Ovary (tissue), 9 donors: ENCODE results near the gene HSF4. TPM values are rescaled to one million over a fixed set of nuclear protein-coding genes. Genes with fewer than 3 reads are reported as not detected.

Experiments used
- DNase-seq, 5 donors: peaks; one replicate each; pipeline ENCODE4 v3.0.0-alpha.2; 2019 to 2020
- H3K27ac ChIP-seq, 2 donors: fragments of 200-600 bp; one replicate each; pipeline versions ENCODE4 v1.5.1 to v1.8.0; 2019 to 2022
- H3K27me3 ChIP-seq: fragments of 200-600 bp; one replicate; pipeline ENCODE4 v1.8.0; 2022
- H3K36me3 ChIP-seq: fragments of 200-600 bp; sonication (generic); one replicate; pipeline ENCODE4 v1.5.1; 2019
- H3K4me1 ChIP-seq: one replicate; pipeline ENCODE4 v1.8.1; 2013; ENCODE audit warnings: mild to moderate bottlenecking, moderate library complexity; ENCODE audit not compliant: insufficient read depth
- H3K4me3 ChIP-seq: fragments of 200-600 bp; sonication (generic); one replicate; pipeline ENCODE4 v1.5.1; 2017
- H3K9me3 ChIP-seq, 2 donors: fragments of 200-600 bp in 1 of 2; sonication (generic) in 1 of 2; one replicate each; pipeline versions ENCODE4 v1.5.1 to v1.8.1; 2013 to 2019; ENCODE audit warnings: mild to moderate bottlenecking in 1 of 2, moderate library complexity in 1 of 2
- CTCF ChIP-seq, 3 donors: fragments of 450-650 bp in 2 of 3; fragments of 200-600 bp in 1 of 3; IDR thresholded peaks; one replicate each; pipeline versions ENCODE4 v1.5.1 to v1.8.0; 2016 to 2022; ENCODE audit warnings: antibody characterized with exemption in 3 of 3, mild to moderate bottlenecking in 1 of 3
- EP300 ChIP-seq: sonication (generic); formaldehyde crosslinking; IDR thresholded peaks from one replicate; pipeline ENCODE4 v1.6.1; 2017; ENCODE audit warnings: antibody characterized with exemption
- POLR2A ChIP-seq: fragments of 450-650 bp; IDR thresholded peaks from one replicate; pipeline ENCODE4 v1.6.1; 2017; ENCODE audit warnings: antibody characterized with exemption, mild to moderate bottlenecking, moderate library complexity
- WGBS, 3 donors: extraction: QIAGEN DNeasy Blood & Tissue Kit in 1 of 3; methylation state at CpG; one replicate each; pipeline versions ENCODE4 v1.1.5 to v1.1.7; 2013 to 2017; 5-methylcytosine and 5-hydroxymethylcytosine counted together
- intact Hi-C, 4 donors: fragments of 100-400 bp; cut with DNase I; formaldehyde crosslinking; loops; one replicate each; pipeline versions ENCODE4 v1.11.0 to v1.15.1; 2022 to 2023
- polyA plus RNA-seq, 2 donors: library from polyadenylated mRNA; stranded (reverse); fragments of 200-250 nt in 1 of 2; fragments of 350-450 nt in 1 of 2; fragmentation: Illumina TruSeq in 1 of 2; extraction: RNeasy Lipid Tissue Mini Kit (QIAGEN cat#74804) in 1 of 2; gene quantifications; one replicate each; pipeline ENCODE4 v1.2.3, GENCODE V29; 2013 to 2014
- total RNA-seq, 7 donors: library from RNA; depleted of rRNA in 2 of 7; stranded (reverse); fragments of >200 nt in 2 of 7; fragmentation: NEBNext Ultra II Directional in 3 of 7; extraction: Animal tissue kit (Norgen Biotek cat#: 25700) in 3 of 7; gene quantifications; one replicate each; pipeline versions ENCODE4 v1.1.0 to v1.2.4, GENCODE V29; 2016 to 2023
- donor health status: DM: no; HTN: no; CAD: no; lungs with moderate emphysema.
- donor health status: DM: no; HTN: no; CAD: no.
- donor health status: Bipolar disorder and iron deficiency.
- donor health status: DM: yes; HTN: yes; CAD: no.
- donor health status: DM: no; HTN: no; CAD: no.
- donor health status: DM: yes; HTN: yes; CAD: no.

HSF4 gene
- total and polyA plus RNA-seq, 9 donors: 9.9 to 115 (median 69.6) TPM

DNA sequence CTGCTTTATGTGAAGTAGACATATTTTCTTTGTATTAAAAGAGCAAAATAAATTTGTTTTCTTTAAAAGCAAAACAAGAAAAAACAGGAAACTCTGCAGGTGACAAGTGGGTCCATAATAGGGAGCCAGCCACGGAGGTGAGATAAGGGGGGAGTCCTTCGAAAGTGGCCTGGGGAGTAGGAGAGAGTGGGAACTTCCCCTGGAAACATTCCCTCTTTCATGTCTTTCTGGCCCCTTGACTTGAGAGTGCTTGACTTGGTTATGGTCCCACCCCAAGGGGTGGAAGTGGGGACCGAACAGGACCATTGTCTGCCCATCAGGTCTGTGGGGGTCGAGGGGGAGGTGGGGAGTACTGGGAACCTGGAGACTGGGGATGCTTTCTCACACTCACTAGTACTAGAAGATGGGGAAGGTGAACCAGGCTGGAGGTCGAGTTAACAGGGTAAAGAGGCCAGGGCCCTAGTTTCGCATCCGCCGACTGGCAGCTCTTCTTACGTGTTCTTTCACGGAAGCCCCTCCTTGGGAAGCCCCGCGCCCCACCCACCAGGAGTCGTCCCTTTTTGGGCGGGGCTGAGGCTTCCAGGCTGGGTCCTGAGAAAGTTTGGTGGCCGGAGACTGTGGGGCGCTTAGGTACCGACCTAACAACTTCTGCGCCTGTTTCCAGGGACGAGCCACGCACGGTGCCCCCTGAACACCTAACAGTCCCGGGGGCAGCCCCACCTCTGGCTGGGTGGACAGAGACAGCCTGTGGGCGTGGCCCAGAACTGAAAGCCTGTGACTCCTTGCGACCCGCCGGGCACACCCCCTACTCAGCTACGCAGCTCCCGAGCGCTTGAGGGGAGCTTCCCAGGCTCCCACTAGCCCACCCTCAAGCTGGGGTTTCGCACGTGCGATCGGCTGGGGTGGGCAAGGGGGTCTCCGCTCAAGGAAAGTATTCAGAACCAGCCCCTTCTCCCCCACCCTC is 5.6 kb upstream of the HSF4 start:
- TF ChIP-seq EP300 (no peak), POLR2A (no peak), CTCF (IDR thresholded peaks at IDR 0.05) (no peak)
- WGBS, 3 donors: 8 to 10% (median 8%) methylated on average over 33 to 34 of the region's 34 CpGs
- intact Hi-C loops: loop anchor here in 2 of 4 donors (5.0 to 10.0 kb wide), 3 partner anchors 197 to 264 kb away; partner anchors contain the start of gene CES3 (in 1 of the 2)
- H3K9me3 ChIP-seq: no peaks in the 10 kb centered on the region
- H3K27me3 ChIP-seq: no peaks in the 10 kb centered on the region
- H3K36me3 ChIP-seq: no peaks in the 10 kb centered on the region
- H3K27ac ChIP-seq: no peak overlapping the region
- DNase-seq: peak in 4 of 5 donors; percentile 48 to 68 (median 60)
- peak overlapping the region; percentile 81 for H3K4me3 ChIP-seq
- H3K4me1 ChIP-seq: peaks cover 18% of the 10 kb centered on the region

- Histone ChIP-seq H3K4me3 (peak overlapping the region; percentile 81), H3K27me3 (no peaks in the 10 kb centered on the region)
- 54 to 56% (median 55%) methylated on average over 25 of the region's 25 CpGs for WGBS, 3 donors
These were observed 2.9 kb upstream of the HSF4 start for GRCh38 chr16:67161595-67162058.

DNA sequence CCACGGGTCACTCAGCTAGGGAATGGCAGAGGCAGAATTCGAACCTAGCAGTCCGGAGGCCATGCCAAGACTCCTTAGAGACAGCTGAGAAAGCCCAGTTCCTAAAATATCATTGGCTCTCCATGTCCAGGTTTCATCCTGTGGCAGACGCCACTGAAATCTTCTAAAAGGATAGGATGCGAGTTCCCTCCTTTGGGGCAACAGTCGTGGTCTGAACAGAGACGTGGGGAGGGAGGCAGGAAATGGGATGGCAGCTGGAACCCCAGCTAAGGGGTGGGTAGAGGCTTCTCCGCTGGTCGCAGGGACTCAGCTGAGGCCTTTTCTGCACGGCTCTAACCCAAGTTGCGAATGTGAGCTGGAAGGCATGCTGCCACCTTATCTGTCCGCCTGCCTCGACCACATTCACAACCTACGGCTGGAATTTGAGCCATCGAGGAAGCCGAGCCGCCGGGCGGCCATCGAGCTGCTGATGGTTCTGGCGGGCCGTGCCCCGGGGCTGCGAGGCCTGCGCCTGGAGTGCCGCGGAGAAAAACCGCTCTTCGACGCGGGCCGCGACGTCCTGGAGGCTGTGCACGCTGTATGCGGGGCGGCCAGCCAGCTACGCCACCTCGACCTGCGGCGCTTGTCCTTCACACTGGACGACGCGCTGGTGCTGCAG is 1.9 kb upstream of the HSF4 start:
- no peaks in the 10 kb centered on the region for H3K9me3 ChIP-seq
- no peak for DNase-seq
- no peaks in the 10 kb centered on the region for H3K36me3 ChIP-seq
- H3K27ac ChIP-seq: peak overlapping the region in 1 of 2 donors; percentile 77
- H3K4me1 ChIP-seq: peaks cover 21% of the 10 kb centered on the region
- TF ChIP-seq POLR2A (no peak), CTCF (IDR thresholded peaks at IDR 0.05) (no peak), EP300 (no peak)
- no peaks in the 10 kb centered on the region for H3K27me3 ChIP-seq
- no peak overlapping the region for H3K4me3 ChIP-seq
- intact Hi-C loops: no loop called here
- WGBS, 3 donors: 32 to 50% (median 40%) methylated on average over 35 to 44 of the region's 44 CpGs

More at GRCh38 chr16:67161595-67162058, 2.9 kb upstream of the HSF4 start:
- Histone ChIP-seq H3K36me3 (no peaks in the 10 kb centered on the region), H3K27ac (no peak overlapping the region), H3K9me3 (no peaks in the 10 kb centered on the region), H3K4me1 (peaks cover 21% of the 10 kb centered on the region)
- peak in 2 of 5 donors; percentile 54 to 58 for DNase-seq
- intact Hi-C loops: no loop called here
- TF ChIP-seq EP300 (no peak), POLR2A (no peak), CTCF (IDR thresholded peaks at IDR 0.05) (no peak)

DNA sequence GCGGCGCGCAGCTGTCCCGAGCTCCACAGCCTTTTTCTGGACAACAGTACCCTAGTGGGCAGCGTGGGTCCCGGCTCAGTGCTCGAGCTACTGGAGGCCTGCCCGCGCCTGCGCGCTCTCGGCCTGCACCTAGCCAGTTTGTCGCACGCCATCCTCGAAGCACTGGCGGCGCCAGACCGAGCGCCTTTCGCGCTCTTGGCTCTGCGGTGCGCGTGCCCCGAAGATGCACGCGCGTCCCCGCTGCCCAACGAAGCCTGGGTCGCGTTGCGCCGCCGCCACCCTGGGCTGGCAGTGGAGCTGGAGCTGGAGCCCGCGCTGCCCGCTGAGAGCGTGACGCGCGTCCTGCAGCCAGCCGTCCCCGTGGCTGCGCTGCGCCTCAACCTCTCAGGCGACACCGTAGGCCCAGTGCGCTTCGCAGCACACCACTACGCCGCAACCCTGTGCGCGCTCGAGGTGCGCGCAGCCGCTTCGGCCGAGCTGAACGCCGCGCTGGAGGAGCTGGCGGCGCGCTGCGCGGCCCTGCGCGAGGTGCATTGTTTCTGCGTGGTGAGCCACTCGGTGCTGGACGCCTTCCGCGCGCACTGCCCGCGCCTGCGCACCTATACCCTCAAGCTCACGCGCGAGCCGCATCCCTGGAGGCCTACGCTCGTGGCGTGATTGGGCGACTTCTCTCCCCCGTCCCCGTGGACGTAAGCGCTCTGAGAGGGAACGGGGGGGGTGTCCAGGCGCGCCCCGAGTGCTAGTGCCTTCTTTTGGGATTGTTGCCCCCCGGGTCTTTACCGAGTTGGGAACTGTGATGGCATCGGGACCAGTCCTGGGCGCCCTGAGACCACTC is 1.2 kb upstream of the HSF4 start:
- Histone ChIP-seq H3K4me1 (peaks cover 21% of the 10 kb centered on the region), H3K4me3 (peak overlapping the region; percentile 33), H3K27ac (peak overlapping the region; percentile 39 to 77), H3K27me3 (no peaks in the 10 kb centered on the region), H3K36me3 (no peaks in the 10 kb centered on the region), H3K9me3 (no peaks in the 10 kb centered on the region)
- DNase-seq: peak; percentile 73 to 88 (median 76)
- intact Hi-C loops: no loop called here
- 5 to 20% (median 5%) methylated on average over 20 to 99 of the region's 99 CpGs for WGBS, 3 donors
- TF ChIP-seq EP300 (no peak), CTCF (IDR thresholded peaks at IDR 0.05) (no peak), POLR2A (peak; percentile 41)
